Cardiac fibroblast (primary cell): ENCODE measurements around the gene SH3RF3.

Experiments used
- DNase-seq, 2 donors: peaks; one replicate each; pipeline versions ENCODE4 v3.0.0 to v3.0.0-alpha.2; 2010; ENCODE audit warnings: low read depth in 2 of 2
- H3K4me3 ChIP-seq, 2 donors: replicated peaks in 1 of 2; 1 replicate in 1 of 2; 2 replicates in 1 of 2; pipeline ENCODE4 v1.5.1; 2011; ENCODE audit warnings: low read depth in 2 of 2, low read length in 2 of 2, mild to moderate bottlenecking in 2 of 2, moderate library complexity in 1 of 2
- TF ChIP-seq, protein P1 (sequence below): IDR thresholded peaks from one replicate; pipeline ENCODE4 v1.5.1; 2011; ENCODE audit warnings: low read depth, mild to moderate bottlenecking, low read length, inconsistent platforms

The SH3RF3 gene

DNA sequence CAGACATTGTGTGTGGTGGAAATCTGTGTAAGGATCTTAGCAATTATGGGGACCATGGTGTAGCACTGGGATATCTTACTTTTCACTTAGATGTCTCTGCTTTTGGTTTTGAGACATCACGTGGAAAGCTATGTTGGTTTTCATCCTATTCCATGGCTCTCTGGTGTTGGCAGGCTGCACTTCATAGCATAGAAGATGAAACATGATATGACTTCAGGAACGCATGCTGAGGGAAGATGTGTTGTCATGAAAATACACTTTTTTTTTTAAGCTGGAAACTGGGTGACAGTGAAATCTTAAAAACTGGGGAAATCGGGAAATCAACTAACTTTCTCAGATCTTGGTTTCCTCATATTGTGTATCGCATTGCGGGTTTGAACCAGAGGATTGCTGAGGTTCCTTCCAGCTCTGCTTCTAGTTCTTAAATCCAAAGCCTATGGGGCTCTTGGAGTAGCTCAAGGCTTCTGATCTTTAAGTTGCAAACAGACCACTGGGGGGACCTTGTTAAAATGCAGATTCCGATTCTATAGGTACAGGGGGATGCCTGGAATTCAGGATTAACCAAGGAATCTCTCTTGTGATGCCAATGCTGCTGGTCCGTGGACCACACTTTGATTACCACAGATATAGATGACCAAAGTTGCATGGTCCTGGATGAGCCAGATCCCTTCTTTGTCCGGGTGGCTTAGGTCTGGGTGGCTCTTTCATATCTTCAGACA, 160.7 kb downstream of the SH3RF3 start:
- TF ChIP-seq, protein P1, sequence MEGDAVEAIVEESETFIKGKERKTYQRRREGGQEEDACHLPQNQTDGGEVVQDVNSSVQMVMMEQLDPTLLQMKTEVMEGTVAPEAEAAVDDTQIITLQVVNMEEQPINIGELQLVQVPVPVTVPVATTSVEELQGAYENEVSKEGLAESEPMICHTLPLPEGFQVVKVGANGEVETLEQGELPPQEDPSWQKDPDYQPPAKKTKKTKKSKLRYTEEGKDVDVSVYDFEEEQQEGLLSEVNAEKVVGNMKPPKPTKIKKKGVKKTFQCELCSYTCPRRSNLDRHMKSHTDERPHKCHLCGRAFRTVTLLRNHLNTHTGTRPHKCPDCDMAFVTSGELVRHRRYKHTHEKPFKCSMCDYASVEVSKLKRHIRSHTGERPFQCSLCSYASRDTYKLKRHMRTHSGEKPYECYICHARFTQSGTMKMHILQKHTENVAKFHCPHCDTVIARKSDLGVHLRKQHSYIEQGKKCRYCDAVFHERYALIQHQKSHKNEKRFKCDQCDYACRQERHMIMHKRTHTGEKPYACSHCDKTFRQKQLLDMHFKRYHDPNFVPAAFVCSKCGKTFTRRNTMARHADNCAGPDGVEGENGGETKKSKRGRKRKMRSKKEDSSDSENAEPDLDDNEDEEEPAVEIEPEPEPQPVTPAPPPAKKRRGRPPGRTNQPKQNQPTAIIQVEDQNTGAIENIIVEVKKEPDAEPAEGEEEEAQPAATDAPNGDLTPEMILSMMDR, result no peak
- no peak overlapping the region for H3K4me3 ChIP-seq
- DNase-seq, result no peak

DNA sequence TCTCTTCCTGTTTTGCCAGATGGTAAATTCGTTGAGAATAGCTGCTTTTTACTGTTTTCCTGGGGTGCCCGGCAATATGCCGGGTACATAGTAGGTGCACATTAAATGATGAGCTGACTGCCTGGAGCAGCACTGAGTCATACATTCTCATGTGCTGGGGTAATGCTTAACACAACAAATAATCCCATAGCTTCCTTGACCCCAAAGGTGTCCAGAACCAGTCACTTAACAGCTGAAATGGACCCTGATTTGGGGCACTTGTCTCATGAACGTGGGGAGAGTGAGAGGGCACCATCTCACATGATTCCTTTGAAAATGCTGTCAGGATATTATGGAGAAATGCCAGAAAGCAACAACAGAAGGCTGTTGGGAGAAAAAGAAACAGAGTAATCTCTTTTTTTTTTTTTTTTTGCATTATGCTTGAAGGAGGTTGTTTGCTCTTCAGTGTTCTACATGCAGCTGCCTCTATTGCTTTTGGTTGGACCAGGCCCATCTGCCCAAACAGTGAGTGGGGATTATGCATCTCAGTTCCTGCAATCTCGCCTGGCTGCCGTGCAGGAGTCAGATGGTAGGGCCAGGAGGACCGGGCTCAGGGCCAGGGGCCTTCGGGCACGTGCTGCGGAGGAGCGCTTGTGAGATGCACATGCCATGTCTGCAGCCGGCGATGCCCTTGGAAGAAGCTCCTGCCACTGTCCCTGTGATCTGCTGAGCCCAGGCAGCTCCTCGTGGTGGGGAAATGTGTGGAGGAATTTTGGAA, 162.1 kb downstream of the SH3RF3 start:
- H3K4me3 ChIP-seq, result no peak overlapping the region
- TF ChIP-seq, protein P1, result no peak
- peak in 1 of 2 donors; percentile 49 for DNase-seq

DNA sequence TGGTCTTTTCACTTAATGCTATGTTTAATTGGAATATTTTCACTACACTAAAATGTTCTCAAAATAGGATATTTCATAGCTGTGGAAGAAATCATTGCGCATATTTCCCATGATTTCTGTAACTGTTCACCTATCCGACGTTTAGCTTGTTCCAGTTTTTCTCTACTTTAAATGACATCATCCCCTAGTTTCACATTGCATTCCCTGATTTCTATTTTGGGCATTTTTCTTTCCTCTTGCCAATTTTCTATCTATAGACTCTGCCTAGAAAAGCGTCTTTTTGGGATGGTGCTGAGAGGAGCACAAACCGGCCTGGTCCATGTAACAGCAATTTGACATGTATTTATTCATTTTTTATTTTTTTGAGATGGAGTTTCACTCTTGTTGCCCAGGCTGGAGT, 163.4 kb downstream of the SH3RF3 start:
- TF ChIP-seq, protein P1, result no peak
- no peak overlapping the region for H3K4me3 ChIP-seq
- no peak for DNase-seq

DNA sequence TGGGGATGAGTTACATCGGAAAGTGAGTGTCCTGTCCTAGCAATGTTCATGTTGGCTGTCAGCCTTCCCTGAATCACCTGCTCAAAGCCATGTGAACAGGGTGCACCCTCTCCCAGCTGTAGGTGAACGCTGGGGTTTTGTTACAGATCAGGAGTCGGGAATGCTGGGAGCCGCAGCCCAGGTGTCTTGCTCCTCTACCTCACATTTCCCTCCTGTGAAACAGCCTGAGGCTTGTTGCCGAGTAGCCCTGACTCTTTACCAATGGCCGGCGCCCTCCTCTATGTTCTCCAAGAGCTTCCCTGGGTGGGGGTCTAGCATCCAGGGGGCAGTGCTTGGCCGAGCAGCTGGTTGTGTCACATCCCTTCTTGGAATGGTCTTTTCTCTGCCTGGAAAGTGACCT, 164.7 kb downstream of the SH3RF3 start:
- TF ChIP-seq, protein P1, result no peak
- no peak overlapping the region for H3K4me3 ChIP-seq
- DNase-seq, result no peak

DNA sequence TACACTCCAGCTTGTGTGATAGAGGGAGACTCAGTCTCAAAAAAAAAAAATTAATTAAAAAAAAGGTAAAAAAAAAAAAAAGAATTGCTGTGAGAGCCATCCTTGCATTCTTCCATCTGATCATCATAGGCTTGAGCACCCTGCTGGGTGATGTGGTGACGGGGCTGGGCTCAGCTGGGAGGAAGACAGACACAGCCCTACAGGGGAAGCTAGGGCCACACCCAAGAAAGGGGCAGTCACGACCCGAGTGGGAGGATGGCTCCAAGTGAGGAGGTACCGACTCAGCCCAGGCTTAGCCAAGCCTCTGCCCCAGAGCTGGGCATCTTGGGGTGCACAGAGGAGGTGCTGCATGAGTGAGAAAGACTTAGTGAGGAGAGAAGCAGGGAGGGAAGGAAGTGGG, 165.5 kb downstream of the SH3RF3 start:
- TF ChIP-seq, protein P1, result no peak
- no peak for DNase-seq
- H3K4me3 ChIP-seq, result no peak overlapping the region

DNA sequence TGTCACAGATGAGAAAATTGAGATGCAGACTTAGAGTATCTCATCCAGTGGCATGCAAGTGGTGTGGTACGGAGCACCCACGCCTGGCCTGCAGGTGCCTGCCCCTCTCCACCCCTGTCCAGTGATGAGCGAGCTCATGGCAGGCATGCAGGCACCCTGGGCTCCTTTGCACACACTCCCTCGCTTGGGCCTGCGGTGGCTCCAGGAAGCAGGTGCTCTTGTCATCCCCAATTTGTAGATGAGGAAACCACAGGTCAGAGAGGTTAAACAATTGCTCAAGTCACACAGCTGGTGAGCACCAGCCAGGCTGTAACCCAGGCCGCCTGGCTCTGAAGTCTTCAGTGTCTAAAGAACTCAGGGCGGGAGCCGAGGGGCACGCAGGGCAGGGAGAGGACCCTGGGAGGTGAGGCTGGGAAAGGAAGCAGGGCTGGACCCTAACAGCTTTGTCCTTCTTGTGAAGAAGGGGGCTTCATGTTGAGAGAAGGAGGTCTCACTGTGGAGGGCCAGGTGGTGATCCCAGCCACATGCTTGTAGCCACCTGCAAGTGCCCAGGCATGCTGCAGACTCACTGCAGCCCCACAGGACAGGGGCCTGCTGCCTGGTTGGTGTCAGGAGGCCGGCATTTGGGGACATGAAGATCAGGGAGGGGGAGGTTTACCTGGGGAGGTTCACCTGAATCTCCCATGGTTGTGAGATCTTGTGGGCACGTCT, 166.2 kb downstream of the SH3RF3 start:
- no peak overlapping the region for H3K4me3 ChIP-seq
- TF ChIP-seq, protein P1, result no peak
- DNase-seq, result no peak
